Gastrocnemius medialis (tissue), 4 donors: Measurements from ENCODE around the gene NEK6. TPM values are rescaled to one million over a fixed set of nuclear protein-coding genes. Genes with fewer than 3 reads are reported as not detected.

Experiments
- ATAC-seq, 2 donors: fragments of 150-250 bp; one replicate each; pipeline ENCODE4 v1.9.1; 2016
- DNase-seq, 2 donors: peaks; one replicate each; pipeline ENCODE4 v3.0.0-alpha.2; 2019
- H3K27ac ChIP-seq, 4 donors: fragments of 200-600 bp; sonication (generic); 1 replicate in 1 of 4; 2 replicates in 3 of 4; pipeline ENCODE4 v1.5.1; 2016 to 2018; ENCODE audit warnings: mild to moderate bottlenecking in 2 of 4, moderate library complexity in 1 of 4
- H3K27me3 ChIP-seq, 3 donors: fragments of 200-600 bp; sonication (generic) in 2 of 3; 1 replicate in 1 of 3; 2 replicates in 2 of 3; pipeline versions ENCODE4 v1.5.1 to v1.6.0; 2016 to 2019; ENCODE audit warnings: mild to moderate bottlenecking in 1 of 3, moderate library complexity in 1 of 3
- H3K36me3 ChIP-seq, 2 donors: fragments of 200-600 bp; sonication (generic) in 1 of 2; one replicate each; pipeline ENCODE4 v1.5.1; 2017 to 2018
- H3K4me1 ChIP-seq, 2 donors: fragments of 200-600 bp; sonication (generic) in 1 of 2; one replicate each; pipeline ENCODE4 v1.5.1; 2016 to 2017; ENCODE audit warnings: mild to moderate bottlenecking in 2 of 2
- H3K4me3 ChIP-seq, 4 donors: fragments of 200-600 bp; sonication (generic) in 3 of 4; 1 replicate in 1 of 4; 2 replicates in 3 of 4; pipeline ENCODE4 v1.5.1; 2016 to 2019; ENCODE audit warnings: mild to moderate bottlenecking in 2 of 4
- H3K9me3 ChIP-seq, 3 donors: fragments of 200-600 bp; sonication (generic) in 2 of 3; 1 replicate in 1 of 3; 2 replicates in 2 of 3; pipeline ENCODE4 v1.5.1; 2016 to 2019
- CTCF ChIP-seq, 5 experiments: fragments of 450-650 bp in 3 of 5; fragments of 200-600 bp in 2 of 5; sonication (generic) in 2 of 5; IDR thresholded peaks in 4 of 5; conservative IDR thresholded peaks in 1 of 5; 1 replicate in 4 of 5; 2 replicates in 1 of 5; pipeline ENCODE4 v1.5.1; 2016 to 2019; ENCODE audit warnings: antibody characterized with exemption in 5 of 5, mild to moderate bottlenecking in 3 of 5, moderate library complexity in 3 of 5
- POLR2A ChIP-seq, 2 donors: fragments of 450-650 bp; IDR thresholded peaks; one replicate each; pipeline ENCODE4 v1.6.1; 2017; ENCODE audit warnings: antibody characterized with exemption in 2 of 2, mild to moderate bottlenecking in 2 of 2, moderate library complexity in 2 of 2
- in situ Hi-C, 4 donors: fragments of 200-750 bp; cut with MboI; loops; one replicate each; pipeline versions ENCODE4 v1.15.0 to v1.8.0; 2017; ENCODE audit warnings: low sequenced_read_pairs in 4 of 4
- intact Hi-C: fragments of 100-400 bp; cut with DNase I; formaldehyde crosslinking; loops from one replicate; pipeline ENCODE4 v1.15.1; 2023; ENCODE audit warnings: low total_unique reads
- total RNA-seq, 4 donors: library from RNA; depleted of rRNA; stranded (reverse); fragments of >200 nt; gene quantifications; one replicate each; pipeline versions ENCODE4 v1.1.0 to v1.2.3, GENCODE V29; 2016

NEK6 gene
- total RNA-seq, 4 donors from 2014 or later, result 2.3 to 10.1 (median 3.5) TPM

GRCh38 chr9:124302921-124303320 lies 45.2 kb downstream of the NEK6 start:
- no peaks in the 10 kb centered on the region for H3K36me3 ChIP-seq
- no peak for DNase-seq
- no peak for TF ChIP-seq CTCF (IDR thresholded peaks at IDR 0.05 in 4 of 5, conservative IDR thresholded peaks at IDR 0.05 in 1 of 5)
- no peak overlapping the region for H3K4me3 ChIP-seq
- intact Hi-C loops (no loop called here), in situ Hi-C loops (loop anchor here in 1 of 4 donors (25.0 kb wide), 1 partner anchor 166 kb away; no protein-coding TSS in a partner anchor)
- H3K9me3 ChIP-seq, result no peaks in the 10 kb centered on the region
- peaks cover 0 to 5% of the 10 kb centered on the region in 2 donors for H3K4me1 ChIP-seq
- H3K27me3 ChIP-seq, result no peaks in the 10 kb centered on the region
- no peak for ATAC-seq
- no peak overlapping the region for H3K27ac ChIP-seq

DNA sequence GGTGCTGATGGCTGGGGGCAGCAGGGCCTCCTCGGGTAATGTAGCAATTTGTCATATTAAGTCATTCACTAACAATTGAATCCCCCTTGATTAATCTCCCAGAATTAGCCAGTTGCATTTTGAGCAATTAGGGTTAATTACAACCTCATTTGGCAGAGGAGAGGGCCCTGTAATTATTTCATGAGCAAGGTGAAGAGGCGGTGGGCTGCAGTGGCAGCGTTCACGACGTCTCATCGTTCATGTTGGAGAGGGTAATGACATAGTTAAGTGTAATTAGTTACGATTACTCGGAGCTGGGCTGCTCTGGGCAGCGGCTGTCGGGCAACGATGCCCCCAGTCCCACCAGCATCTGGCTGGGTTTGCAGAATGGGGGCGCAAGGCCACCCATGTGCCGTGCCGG lies 46.0 kb downstream of the NEK6 start:
- Histone ChIP-seq H3K4me1 (no peaks in the 10 kb centered on the region), H3K9me3 (no peaks in the 10 kb centered on the region), H3K4me3 (no peak overlapping the region), H3K27me3 (no peaks in the 10 kb centered on the region), H3K27ac (no peak overlapping the region), H3K36me3 (no peaks in the 10 kb centered on the region)
- in situ Hi-C loops, result loop anchor here in 1 of 4 donors (25.0 kb wide), 1 partner anchor 166 kb away; no protein-coding TSS in a partner anchor
- no peak for ATAC-seq
- DNase-seq, result no peak
- TF ChIP-seq POLR2A (IDR thresholded peaks at IDR 0.05), result no peak
- TF ChIP-seq CTCF (IDR thresholded peaks at IDR 0.05 in 4 of 5, conservative IDR thresholded peaks at IDR 0.05 in 1 of 5), result no peak
- intact Hi-C loops, result no loop called here

- intact Hi-C loops, result no loop called here
- Histone ChIP-seq H3K4me3 (no peak overlapping the region), H3K27ac (no peak overlapping the region), H3K9me3 (no peaks in the 10 kb centered on the region), H3K27me3 (no peaks in the 10 kb centered on the region), H3K4me1 (no peaks in the 10 kb centered on the region), H3K36me3 (no peaks in the 10 kb centered on the region)
- TF ChIP-seq POLR2A (IDR thresholded peaks at IDR 0.05) (no peak), CTCF (IDR thresholded peaks at IDR 0.05 in 4 of 5, conservative IDR thresholded peaks at IDR 0.05 in 1 of 5) (no peak)
- ATAC-seq, result no peak
- no peak for DNase-seq
- in situ Hi-C loops, result loop anchor here in 1 of 4 donors (25.0 kb wide), 1 partner anchor 167 kb away; no protein-coding TSS in a partner anchor
Observed at GRCh38 chr9:124304285-124304684, 46.5 kb downstream of the NEK6 start.

DNA sequence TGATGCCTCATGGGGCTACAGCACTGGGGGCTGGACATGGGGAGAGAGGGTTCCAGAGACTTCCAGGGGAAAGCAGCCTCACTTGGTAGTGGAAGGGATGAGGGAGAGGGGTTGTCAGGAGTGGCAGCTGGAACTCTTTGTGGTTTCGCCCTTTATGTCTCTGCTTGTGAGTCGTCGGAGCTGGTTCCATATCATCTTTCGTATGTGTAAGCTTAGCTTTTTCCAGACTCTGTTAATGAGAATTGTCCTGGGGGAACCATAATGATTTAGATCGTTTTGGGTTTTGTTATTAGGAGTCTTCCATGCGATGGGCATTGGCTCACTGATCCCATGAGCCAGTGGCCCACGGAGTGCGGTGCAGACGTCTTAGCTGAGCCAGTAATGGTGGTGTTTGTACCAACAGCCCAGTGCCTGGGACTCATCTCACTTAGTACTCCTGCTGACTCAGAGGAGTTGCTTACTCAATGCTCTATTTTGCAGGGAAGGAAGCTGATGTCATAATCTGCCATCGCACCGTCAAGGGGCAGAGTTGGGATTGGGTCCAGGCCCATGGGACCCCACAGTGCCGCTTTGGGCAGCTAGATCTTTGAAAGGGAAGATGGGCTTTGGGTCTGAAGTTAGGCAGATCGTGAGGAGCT lies 48.5 kb downstream of the NEK6 start:
- H3K27me3 ChIP-seq, result no peaks in the 10 kb centered on the region
- in situ Hi-C loops, result loop anchor here in 1 of 4 donors (25.0 kb wide), 1 partner anchor 169 kb away; no protein-coding TSS in a partner anchor
- intact Hi-C loops, result no loop called here
- no peaks in the 10 kb centered on the region for H3K4me1 ChIP-seq
- H3K36me3 ChIP-seq, result no peaks in the 10 kb centered on the region
- H3K4me3 ChIP-seq, result no peak overlapping the region
- no peaks in the 10 kb centered on the region for H3K9me3 ChIP-seq
- no peak for DNase-seq
- H3K27ac ChIP-seq, result no peak overlapping the region
- TF ChIP-seq CTCF (IDR thresholded peaks at IDR 0.05 in 4 of 5, conservative IDR thresholded peaks at IDR 0.05 in 1 of 5) (no peak), POLR2A (IDR thresholded peaks at IDR 0.05) (no peak)
- ATAC-seq, result no peak
